Measurements from ENCODE around the gene QPCTL. TPM values are rescaled to one million over a fixed set of nuclear protein-coding genes. Genes with fewer than 3 reads are reported as not detected.

The QPCTL gene
- 5.7 TPM for total RNA-seq

DNA sequence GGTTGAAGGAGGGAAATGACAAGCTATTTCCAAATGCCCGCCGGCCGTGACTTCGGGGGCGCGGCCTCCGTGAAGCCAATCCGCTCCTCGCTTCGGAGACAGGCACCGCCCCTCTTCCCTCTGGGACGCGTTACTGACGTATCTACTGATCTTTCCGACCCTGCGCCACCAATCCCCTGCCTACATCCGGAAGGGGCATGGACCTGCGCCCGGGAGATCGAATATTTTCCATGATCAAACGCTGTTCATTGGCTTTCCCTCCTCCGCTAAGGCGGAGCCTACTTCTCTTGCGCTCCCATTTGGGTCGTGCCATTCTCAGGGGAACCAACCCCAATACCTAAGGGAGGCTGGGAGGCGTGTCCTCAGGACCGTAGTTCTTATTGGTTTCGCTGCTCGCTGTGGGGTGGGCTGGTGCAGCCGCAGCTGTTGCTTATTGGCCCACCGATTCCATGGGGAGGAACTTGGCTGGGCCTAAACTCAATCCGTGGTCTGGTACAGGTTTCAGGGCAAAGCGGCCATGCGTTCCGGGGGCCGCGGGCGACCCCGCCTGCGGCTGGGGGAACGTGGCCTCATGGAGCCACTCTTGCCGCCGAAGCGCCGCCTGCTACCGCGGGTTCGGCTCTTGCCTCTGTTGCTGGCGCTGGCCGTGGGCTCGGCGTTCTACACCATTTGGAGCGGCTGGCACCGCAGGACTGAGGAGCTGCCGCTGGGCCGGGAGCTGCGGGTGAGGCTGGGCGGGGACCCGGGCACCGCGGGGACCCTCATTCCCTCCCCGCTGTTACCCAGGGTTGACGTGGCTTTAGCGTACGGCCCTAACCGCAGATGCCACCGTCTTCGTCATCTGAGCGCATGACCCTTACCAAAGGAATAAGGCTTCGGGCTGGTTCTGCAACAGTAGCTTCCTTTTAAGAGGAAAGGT lies at the start of gene QPCTL:
QPCTL (plus strand) TSS at position 480 of the 919 bp plus-strand sequence; CDS start at position 518, 38 bp downstream.
- ATAC-seq: peak; percentile 95

DNA sequence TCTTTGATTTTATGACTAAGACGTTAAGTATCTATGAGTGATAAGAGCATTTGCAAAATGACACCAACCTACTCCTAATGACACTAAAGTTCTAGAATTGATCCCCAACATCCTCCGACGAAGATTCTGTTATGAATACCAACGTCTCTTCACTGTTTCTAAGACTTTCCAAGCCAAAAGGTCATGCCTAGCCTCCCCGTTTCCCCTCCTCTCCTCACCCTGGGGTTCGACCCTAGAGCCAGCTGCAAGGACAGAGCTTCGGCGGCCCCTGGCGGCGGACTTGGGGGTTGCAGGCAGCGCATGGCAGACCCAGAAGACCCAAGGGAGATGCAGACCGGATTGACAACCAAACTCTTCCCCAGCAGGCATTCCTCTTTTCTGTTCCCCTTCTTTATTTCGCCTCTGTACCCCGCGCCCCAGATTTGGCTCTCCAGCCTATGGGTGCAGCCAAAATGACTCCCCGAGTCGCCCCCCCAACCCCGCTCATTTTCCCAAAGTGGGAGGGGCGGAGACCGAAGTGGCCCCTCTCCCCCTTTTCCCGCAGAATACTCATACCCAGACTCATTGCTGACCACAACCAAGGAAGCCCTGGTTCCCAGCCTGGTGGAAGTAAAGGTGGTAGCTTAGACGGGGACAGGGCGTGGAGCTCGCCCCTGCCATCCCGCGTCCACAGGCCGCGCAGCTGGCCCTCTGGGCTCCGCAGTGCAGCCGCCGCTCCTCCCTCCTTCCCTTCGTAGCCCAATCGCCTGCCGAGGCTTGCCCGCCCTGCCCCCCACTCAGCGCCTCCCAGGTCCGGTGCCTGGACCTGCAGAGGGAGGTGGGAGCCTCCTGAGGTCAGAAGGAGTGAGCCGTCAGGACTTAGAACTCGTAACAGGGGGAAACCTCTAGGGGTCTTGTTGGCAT lies 49.2 kb upstream of the QPCTL start:
- ATAC-seq: peak; percentile 31

DNA sequence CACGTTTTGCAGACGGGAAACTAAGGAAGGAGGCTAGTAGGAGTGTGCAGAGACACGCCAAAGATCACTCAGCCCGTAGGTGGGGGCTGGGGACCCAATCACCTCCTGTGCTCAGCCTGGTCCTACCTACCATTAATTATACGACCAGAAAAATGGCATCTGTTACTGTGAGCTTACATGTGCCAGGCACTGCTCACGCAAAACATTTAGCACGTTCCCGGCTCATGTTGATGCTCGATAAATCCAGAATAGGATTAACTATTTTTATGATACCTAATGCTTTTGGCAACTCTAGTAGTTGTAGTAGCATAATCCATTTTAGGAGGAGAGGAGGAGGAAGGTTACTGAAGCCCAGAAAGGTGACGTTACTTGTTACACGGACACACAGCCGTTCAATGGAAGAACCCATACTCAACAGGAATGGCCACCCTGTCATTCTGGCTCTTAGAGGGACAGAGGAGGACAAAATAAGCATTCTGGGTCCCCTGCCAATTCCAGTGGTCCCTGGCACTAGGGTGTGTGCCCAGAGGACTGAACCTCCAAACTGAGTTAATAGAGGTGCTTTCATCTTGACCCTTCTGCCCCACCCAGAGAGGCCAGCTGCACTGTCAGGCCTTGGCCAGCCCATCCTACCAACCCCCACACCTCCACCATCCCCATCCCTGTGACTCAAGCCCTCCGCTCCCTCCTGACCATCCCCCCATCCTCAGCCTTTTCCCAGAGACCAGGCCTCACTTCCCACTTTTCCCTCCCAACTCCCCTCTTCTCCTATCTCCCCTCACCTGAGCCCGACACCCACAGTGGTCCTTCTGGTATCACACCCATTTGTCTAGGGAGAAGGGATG lies 48.3 kb upstream of the QPCTL start:
- no peak for ATAC-seq

DNA sequence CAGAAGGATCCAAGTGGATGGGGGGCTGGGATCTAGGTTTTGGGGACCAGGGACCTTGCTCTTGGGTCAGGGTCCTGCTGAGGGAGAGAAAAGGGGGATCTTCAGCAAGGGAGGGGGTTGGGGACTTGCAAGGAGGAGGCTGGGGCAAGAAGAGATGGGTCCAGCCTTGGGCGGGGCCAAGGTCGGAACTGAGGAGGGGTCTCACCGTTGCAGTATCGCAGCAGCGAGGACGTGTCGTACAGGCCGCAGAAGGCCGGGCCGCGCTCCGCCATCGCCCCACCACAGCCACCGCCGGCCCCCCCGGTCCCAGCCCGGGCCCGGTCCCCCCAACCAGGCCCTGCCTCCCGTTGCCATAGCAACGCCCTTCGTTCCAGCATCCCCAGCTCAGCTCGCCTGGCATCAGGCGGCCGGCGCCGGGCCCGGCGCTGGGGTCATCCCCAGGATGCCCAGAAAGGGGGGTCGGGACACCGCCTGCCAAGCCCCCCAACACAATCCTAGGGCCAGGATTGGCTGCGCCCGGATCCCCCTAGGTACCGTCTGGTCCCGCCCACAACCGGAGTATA lies 47.3 kb upstream of the QPCTL start:
- no peak for ATAC-seq

DNA sequence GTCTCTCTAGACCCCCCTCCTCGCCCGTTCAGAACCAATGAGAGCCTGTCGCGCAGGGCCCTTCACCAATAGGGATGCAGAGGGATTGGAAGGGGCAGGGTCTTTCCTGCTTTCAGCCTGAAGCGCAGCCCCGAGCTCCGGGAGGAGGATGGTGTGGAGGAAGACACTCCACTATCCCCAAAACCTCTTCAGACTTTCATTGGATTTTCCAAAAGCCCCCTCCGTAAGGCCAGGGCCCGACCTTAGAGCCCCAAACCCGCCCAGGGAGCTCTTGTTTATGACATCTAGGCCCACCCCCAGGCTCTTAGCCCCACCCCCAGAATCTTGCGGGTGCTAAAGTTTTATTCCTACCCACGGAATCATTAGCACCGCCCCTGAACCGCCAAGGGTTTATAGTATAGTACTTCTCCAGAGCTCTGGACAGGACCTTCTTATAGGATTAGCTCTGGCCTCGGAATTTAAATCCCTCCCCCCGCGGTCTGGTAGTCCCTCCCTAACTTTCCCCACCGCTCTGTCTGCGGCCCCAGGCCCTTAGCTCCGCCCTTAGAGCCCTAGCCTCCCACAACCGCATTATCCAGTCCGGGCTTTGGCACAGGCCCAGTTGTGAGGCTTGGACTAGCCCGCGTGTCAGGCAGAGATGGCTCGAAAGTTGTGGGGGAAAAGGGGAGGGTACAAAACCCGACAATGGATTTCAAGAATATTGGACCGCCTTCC lies 46.7 kb upstream of the QPCTL start:
- ATAC-seq: no peak

GRCh38 chr19:45646345-45646698 lies 46.1 kb upstream of the QPCTL start:
- ATAC-seq: no peak

GRCh38 chr19:45650722-45651121 lies 41.7 kb upstream of the QPCTL start:
- no peak for ATAC-seq

DNA sequence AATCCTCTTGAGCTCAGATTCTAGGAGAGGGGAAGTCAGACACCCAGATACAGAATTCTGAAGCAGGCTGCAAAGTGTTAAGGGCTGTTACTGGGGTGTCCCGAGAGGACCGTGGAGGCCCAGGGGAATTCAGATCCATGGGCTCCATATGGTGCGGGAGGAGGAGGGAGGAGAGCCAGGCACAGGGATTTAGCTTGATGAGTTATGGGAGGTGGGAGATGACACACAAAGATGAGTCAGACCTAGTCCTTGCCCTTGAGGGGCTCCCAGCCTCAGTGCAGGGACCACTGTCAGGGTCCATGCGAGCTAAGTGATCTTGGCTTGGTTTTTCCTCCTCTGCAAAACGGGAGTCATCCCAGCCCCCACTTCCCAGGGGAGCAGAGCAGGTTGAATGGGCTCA lies 38.8 kb upstream of the QPCTL start:
- peak; percentile 18 for ATAC-seq

GRCh38 chr19:45655073-45655472 lies 37.4 kb upstream of the QPCTL start:
- no peak for ATAC-seq

- ATAC-seq: no peak
These were observed 34.8 kb upstream of the QPCTL start for GRCh38 chr19:45657520-45658167.

GRCh38 chr19:45659096-45659729 lies 33.3 kb upstream of the QPCTL start:
- ATAC-seq: no peak

GRCh38 chr19:45660636-45661035 lies 31.8 kb upstream of the QPCTL start:
- peak; percentile 7 for ATAC-seq

DNA sequence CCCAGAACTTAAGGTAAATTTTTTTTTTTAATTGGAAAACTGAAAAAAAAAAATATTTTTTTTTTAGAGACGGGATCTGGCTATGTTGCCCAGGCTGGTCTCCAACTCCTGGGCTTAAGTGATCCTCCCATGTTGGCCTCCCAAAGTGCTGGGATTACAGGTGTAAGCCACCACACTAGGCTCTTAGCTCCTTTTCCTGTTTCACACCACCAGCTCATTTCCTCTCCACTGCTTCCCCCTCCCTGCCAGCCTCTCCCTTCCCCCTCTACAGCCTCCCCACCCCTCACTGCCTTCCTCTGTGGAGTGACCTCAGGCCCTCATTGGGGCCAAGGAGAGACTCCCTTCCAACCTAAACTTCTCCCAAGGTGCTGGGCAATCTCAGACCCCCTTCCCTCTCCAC lies 28.7 kb upstream of the QPCTL start:
- ATAC-seq: no peak

- no peak for ATAC-seq
These were observed 27.9 kb upstream of the QPCTL start for GRCh38 chr19:45664575-45664974.

DNA sequence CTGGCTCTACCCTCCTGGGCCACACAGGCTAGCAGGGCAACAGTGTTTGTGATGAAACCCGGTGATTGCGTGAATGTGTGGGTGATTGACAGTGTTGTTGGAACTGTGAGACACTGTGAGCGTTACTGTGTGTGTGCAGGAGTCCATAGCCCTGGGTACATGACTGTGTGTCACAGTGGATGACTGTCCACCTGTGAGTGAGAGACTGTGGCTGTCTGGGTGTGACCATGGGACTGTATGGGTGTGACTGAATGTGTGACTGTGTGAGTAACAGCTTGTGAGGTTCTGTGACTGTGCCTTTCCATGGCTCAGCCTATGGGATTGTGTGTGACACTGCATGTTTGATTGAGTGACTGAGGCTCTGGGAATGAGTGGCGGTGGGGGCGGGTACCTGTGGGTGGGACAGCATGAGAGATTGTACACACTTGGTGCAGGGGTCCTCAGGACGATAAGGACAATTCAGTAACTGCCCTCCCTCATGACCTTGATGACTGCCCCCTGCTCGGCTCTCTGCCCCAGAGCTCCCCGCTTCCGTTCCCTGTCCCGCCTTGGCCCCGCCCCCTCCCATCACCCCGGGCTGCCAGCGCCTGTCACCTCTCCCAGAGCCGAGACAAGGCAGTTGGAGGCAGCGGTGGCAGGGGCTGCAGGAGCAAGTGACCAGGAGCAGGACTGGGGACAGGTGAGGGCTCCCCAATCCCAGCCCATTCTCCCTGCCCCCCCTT lies 24.7 kb upstream of the QPCTL start, which contains the start of gene GIPR:
GIPR (plus strand) TSS at position 602 of the 722 bp plus-strand sequence. CDS start 1,300 bp downstream, outside the sequence.
- peak; percentile 89 for ATAC-seq

DNA sequence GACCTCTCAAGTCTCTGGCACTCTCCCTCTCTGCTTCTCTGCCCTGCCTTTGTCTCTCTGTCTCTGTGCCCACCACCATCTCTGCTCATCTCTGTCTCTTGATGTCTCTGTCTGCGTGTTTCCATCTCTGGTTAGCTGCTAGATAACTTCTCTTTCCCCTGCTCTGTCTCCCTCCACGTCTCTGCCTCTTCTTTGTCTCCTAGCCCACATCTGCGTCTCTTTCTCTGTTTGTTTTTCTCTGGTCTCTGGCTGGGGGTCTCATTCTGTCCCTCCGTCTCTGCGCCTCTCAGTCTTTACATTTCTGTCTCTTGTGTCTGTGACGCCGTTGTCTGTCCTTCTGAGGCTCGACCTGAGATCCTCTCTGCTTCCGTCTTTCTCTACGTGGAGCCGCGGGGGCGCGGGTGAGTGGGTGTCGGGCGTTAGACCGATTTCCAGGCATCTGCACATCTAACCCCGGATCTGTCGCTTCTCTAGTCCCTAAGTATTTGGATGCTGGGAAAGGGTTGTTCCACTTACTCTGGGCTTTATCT lies 24.1 kb upstream of the QPCTL start:
- ATAC-seq: no peak

DNA sequence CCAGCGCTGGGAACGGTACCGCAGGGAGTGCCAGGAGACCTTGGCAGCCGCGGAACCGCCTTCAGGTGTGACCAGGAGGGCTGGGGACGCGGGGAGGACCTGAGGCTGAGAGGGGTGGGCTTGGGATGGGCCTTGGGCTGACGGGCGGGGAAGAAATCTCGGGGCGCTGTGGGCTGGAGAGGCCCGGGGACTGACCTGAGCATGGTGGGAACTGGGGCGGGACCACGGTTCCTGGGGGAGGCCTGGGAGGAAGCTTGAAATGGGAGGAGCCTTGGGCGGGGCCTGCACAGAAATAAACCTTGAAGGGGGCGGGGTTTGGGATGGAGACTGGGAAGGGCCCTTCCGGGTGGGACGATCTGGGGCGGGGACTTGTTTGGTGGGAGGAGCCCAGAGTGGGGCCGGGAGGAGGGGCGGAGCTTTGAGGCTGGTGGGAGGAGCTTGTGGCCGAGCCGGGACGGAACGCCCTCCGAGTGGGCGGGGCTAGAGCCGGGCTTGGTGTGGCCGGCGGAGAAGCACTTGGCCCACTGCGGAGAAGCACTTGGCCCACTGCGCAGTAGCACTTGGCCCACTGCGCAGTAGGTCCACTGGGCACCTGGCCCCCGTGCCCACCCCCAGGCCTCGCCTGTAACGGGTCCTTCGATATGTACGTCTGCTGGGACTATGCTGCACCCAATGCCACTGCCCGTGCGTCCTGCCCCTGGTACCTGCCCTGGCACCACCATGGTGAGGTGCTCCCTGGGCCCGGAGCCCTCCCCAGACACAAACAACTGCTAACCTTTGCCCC lies 21.6 kb upstream of the QPCTL start:
- peak; percentile 55 for ATAC-seq

GRCh38 chr19:45674946-45675345 lies 17.5 kb upstream of the QPCTL start:
- ATAC-seq: no peak
